SU-DHL-6 (cell line): Measurements from ENCODE around the gene AGBL3.
A peak's percentile ranks its signal among the peaks of the same experiment; 100 is the strongest.

Source experiments
- H2AFZ ChIP-seq: fragments of 200-600 bp; sonication (generic); 2 replicates; pipeline ENCODE4 v1.6.1; 2014; ENCODE audit warnings: low read depth, mild to moderate bottlenecking, moderate library complexity, mixed read lengths, antibody characterized with exemption, low read length; ENCODE audit not compliant: severe bottlenecking
- H3F3A ChIP-seq: fragments of 200-600 bp; shearing (Covaris generic); 2 replicates; pipeline ENCODE4 v1.6.0; 2016; ENCODE audit warnings: antibody characterized with exemption, mild to moderate bottlenecking; ENCODE audit not compliant: insufficient read depth
- H3K27ac ChIP-seq: fragments of 200-600 bp; sonication (generic); 2 replicates; pipeline ENCODE4 v1.5.1; 2016; ENCODE audit warnings: low read depth, mild to moderate bottlenecking, low read length, moderate library complexity, mixed read lengths
- H3K27me3 ChIP-seq: fragments of 200-600 bp; sonication (generic), shearing (Covaris generic); 2 replicates; pipeline ENCODE4 v1.6.0; 2014; ENCODE audit warnings: mild to moderate bottlenecking, low read length
- H3K36me3 ChIP-seq: fragments of 200-600 bp; sonication (generic); 2 replicates; pipeline ENCODE4 v1.6.1; 2014; ENCODE audit warnings: mild to moderate bottlenecking, low read length, mixed read lengths
- H3K4me2 ChIP-seq: fragments of 300-600, 200-600 bp; shearing (Covaris generic), sonication (generic); 2 replicates; pipeline ENCODE4 v1.6.0; 2014; ENCODE audit warnings: low read length, low read depth, mild to moderate bottlenecking; ENCODE audit not compliant: poor library complexity, severe bottlenecking
- H3K4me3 ChIP-seq: fragments of 200-600 bp; sonication (generic); 2 replicates; pipeline ENCODE4 v1.5.1; 2014; ENCODE audit warnings: antibody characterized with exemption, low read length, mild to moderate bottlenecking, mixed read lengths; ENCODE audit not compliant: insufficient read depth, poor library complexity, severe bottlenecking
- H3K79me2 ChIP-seq: fragments of 200-600 bp; sonication (generic); 2 replicates; pipeline ENCODE4 v1.6.1; 2014; ENCODE audit warnings: mild to moderate bottlenecking, low read length, moderate library complexity; ENCODE audit not compliant: insufficient read depth
- H3K9ac ChIP-seq: fragments of 200-600 bp; sonication (generic); 2 replicates; pipeline ENCODE4 v1.7.0; 2014; ENCODE audit warnings: mild to moderate bottlenecking, low read length
- H3K9me2 ChIP-seq: fragments of 200-600 bp; sonication (generic); replicated peaks from 2 replicates; pipeline ENCODE4 v1.6.1; 2014; ENCODE audit warnings: low read length; ENCODE audit not compliant: insufficient read depth
- H3K9me3 ChIP-seq: fragments of 200-600 bp; sonication (generic); 2 replicates; pipeline ENCODE4 v1.6.1; 2014; ENCODE audit warnings: low read length, mixed read lengths; ENCODE audit not compliant: insufficient read depth
- H4K20me1 ChIP-seq: fragments of 200-600 bp; sonication (generic); 2 replicates; pipeline ENCODE4 v1.6.1; 2014; ENCODE audit warnings: low read depth, mild to moderate bottlenecking, antibody characterized with exemption, low read length, moderate library complexity, mixed read lengths
- CTCF ChIP-seq: fragments of 200-600 bp; sonication (generic); IDR thresholded peaks from one replicate; pipeline ENCODE4 v1.5.1; 2017; ENCODE audit warnings: antibody characterized with exemption, mild to moderate bottlenecking, low read length, moderate library complexity; ENCODE audit not compliant: insufficient read depth, poor library complexity, severe bottlenecking
- EZH2phosphoT487 ChIP-seq: fragments of 200-600 bp; sonication (generic), shearing (Covaris generic); conservative IDR thresholded peaks from 2 replicates; pipeline ENCODE4 v1.6.1; 2018; ENCODE audit warnings: mild to moderate bottlenecking, antibody characterized with exemption, low read length, moderate library complexity, mixed read lengths

AGBL3 gene

GRCh38 chr7:134986363-134987251 lies at the start of gene AGBL3:
Gene AGBL3, plus strand, starts transcription at chr7:134986508. Its CDS starts 1,426 bp downstream, at chr7:134987934.
- Histone ChIP-seq H2AFZ (peak within 1 kb of the TSS; percentile 92), H4K20me1 (peaks cover 4% of the 10 kb centered on the region; the same call in 1 of the 2 replicates), H3K4me2 (peak within 1 kb of the TSS; percentile 100), H3K9ac (peak within 1 kb of the TSS; percentile 80), H3K79me2 (peaks cover 32% of the 10 kb centered on the region), H3K36me3 (peaks cover 11% of the 10 kb centered on the region; the same call in 1 of the 2 replicates), H3K9me2 (no peaks in the 10 kb centered on the region), H3K9me3 (no peaks in the 10 kb centered on the region), H3K27ac (peak within 1 kb of the TSS; percentile 52), H3K4me3 (peak within 1 kb of the TSS; percentile 87), H3F3A (peaks cover 7% of the 10 kb centered on the region), H3K27me3 (no peaks in the 10 kb centered on the region)
- TF ChIP-seq EZH2phosphoT487 (no peak), CTCF (peak; percentile 61)

GRCh38 chr7:134936893-134937510 lies 49.3 kb upstream of the AGBL3 start:
- H3K9me3 ChIP-seq: no peaks in the 10 kb centered on the region
- no peak overlapping the region for H3K27ac ChIP-seq
- no peaks in the 10 kb centered on the region for H3K79me2 ChIP-seq
- H3K4me2 ChIP-seq: no peak overlapping the region
- TF ChIP-seq CTCF (no peak), EZH2phosphoT487 (no peak)
- H3K27me3 ChIP-seq: no peaks in the 10 kb centered on the region
- H3K9ac ChIP-seq: no peak overlapping the region
- H4K20me1 ChIP-seq: no peaks in the 10 kb centered on the region
- no peaks in the 10 kb centered on the region for H3K9me2 ChIP-seq
- no peak overlapping the region for H2AFZ ChIP-seq
- no peak overlapping the region for H3K4me3 ChIP-seq
- no peaks in the 10 kb centered on the region for H3K36me3 ChIP-seq
- no peaks in the 10 kb centered on the region for H3F3A ChIP-seq

GRCh38 chr7:134938141-134938540 lies 48.2 kb upstream of the AGBL3 start:
- H2AFZ ChIP-seq: no peak overlapping the region
- no peak overlapping the region for H3K4me2 ChIP-seq
- no peaks in the 10 kb centered on the region for H3K79me2 ChIP-seq
- no peak overlapping the region for H3K4me3 ChIP-seq
- H3K36me3 ChIP-seq: no peaks in the 10 kb centered on the region
- no peaks in the 10 kb centered on the region for H3F3A ChIP-seq
- H3K9me2 ChIP-seq: no peaks in the 10 kb centered on the region
- TF ChIP-seq EZH2phosphoT487 (no peak), CTCF (no peak)
- H3K27me3 ChIP-seq: no peaks in the 10 kb centered on the region
- H3K9me3 ChIP-seq: no peaks in the 10 kb centered on the region
- H4K20me1 ChIP-seq: no peaks in the 10 kb centered on the region
- no peak overlapping the region for H3K27ac ChIP-seq
- H3K9ac ChIP-seq: no peak overlapping the region
